Measurements from ENCODE around the gene CAMK1G.

Gene CAMK1G

DNA sequence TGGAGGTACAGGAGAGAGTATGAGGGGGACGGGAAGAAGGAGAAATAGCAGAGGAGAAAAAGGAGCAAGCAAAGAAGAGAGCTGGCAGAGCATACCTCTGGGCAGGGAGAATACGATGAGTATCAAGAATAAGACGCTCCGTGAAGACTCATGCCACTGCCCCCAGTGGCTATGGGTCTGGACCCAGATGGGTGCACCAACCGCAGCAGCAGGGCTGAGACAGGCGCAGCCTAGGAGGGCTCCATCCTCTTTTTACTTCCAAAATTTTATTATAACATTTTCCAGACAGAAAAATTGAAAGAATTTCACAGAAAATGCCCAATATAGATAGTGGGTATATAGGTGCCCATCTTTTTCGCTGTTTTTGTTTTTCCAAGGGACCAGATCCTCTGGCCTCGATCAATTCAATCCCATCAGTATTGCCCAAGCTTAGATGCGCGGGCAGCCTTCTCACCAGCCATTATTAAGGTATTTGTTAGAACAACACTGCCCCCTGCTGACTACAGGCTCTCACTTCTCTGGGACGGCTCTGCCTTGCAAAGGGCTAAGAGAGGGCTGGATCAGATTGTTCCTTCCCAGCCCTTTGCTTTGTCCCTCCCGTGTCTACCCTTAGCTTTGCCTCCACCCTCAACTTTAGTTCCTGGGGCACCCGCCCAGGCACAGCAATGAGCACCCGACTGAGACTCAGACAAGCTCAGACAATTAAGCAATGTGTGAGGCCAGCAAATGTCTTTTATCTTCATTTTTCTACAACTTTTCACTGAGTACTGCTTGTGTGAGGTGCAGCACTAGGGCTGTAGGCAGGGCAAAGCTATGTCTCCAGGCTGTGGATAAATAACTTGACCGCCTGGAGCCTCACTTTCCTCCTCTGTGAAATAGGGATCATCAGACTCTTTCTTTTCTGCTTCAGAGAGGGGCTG is 17.5 kb upstream of the CAMK1G start:
- peak; percentile 66 to 74 for DNase-seq

DNA sequence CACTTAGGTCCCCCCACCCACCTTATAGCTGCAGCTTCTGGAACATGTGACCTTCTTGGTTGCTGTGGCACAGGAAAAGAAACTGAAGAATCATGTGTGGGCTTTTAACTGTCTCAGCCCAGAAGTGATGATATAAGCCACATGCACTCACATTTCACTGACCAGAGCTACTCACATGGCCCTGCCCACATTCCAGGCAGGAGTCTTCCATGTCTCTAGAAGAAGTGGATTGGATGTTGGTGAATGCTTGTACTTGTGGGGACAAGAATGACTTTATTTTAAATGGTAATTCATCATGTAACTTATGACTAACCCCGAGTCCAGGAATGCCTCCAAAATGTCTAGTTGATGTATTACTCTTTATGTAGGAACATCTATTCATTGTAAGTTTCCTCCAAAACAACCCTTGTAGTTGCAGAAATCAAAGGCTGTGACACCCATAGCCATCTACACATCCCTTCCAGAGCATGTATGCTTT is 15.8 kb upstream of the CAMK1G start:
- no peak for DNase-seq

DNA sequence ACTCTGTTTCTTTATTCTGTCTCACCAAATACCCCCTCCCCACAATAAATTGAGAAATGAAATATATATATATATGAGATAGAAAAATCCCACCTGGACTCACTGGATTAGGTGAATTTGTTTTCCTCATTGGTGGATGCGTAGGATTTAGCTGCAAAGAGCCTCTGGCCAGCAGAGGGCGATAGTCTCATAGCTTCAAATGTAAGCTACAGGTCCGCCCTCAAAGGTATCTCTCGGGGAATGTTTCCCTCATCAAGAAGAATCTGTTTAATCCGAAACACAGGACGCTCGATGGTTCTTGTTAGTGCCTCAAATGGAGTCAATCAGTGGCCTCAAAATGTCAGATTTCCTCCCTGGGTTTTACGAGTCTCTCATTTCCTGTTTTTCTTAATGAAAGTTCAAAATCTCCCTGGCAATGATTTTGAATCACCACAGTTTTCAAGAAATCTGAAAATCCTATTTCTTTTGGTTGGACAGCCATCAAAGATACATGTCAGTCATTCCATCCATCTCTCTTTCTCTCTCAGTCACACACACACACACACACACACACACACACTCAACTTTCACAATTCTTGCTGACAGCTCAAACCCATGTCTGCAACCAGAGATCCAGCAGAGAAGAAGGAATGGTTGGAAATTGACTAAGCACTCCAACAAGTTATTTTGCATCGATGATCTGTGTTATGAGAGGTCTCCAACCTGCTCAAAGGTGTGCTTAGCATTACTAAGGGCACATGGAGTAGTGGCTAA is 13.9 kb upstream of the CAMK1G start:
- DNase-seq: peak; percentile 61 to 73

DNA sequence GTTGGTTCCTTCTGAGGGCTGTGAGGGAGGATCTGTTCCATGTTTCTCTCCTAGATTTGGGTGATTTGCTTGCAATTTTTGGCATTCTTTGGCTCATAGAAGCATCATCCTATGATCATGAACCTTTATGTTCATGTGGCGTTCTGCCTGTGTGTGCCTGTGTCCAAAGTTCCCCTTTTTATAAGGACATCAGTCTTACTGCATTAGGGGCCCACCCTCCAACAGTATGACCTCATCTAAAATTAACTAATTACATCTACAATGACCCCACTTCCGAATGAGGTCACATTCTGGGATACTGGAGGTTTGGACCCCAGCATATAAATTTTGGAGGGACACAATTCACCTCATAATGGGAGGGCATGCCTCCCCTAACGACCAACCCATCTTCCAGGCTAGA is 12.8 kb upstream of the CAMK1G start:
- DNase-seq: no peak

DNA sequence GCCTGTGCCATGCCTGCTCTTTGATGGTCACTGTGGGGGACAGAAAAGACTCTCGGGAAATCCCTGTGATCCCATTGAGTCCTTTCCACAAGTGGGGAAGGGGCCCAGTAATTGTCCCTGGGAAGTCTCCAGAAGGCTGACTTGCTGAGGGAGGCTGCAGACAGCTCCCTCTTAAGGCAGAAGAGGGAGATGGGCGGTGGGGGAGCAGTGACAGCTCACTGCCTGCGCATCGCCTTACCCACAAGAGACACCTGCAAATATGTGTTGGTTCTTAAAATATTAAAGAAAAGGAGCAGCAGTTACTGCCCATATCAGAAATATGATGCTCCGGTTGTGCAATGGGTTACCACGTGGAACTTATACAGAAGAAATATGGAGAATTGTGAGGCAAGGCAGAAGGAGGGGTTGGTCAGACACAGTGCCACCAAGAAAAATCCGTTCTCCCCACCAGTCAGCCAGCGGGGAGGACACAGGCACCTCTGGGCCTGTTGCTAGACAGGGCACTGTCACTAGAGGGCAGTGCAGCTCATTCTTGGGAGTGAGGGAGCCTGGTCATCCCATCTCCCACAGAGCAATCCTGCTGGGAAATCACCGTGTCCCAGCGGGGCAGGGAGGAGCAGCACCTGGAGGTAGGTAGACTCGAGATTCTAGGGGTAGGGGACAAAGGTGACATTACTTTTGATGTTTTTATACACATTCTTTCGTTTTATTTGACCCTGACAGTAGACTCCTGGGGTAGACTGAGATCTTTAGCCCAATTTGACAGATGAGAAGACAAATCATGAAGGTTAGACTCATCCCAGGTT is 6.9 kb upstream of the CAMK1G start:
- DNase-seq: peak; percentile 60 to 70

DNA sequence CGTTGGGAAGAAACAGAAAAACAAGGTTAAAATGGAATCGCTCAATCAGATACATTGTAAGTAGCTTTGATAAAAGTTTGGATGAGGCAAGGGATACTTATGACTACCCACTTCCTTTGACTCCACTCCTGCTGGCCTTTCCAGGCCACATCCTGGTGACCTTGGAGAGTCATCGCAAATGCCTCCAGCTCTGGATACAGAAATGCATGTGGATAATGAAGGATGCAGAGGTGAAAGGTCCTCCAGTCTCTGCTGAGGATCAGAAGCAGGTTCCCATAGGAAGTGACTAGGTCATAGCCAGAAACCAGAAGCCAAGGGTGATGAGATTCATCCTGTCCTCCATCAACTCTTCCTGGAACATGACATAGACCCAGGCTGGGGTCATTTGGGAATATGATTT is 6.2 kb upstream of the CAMK1G start:
- no peak for DNase-seq

DNA sequence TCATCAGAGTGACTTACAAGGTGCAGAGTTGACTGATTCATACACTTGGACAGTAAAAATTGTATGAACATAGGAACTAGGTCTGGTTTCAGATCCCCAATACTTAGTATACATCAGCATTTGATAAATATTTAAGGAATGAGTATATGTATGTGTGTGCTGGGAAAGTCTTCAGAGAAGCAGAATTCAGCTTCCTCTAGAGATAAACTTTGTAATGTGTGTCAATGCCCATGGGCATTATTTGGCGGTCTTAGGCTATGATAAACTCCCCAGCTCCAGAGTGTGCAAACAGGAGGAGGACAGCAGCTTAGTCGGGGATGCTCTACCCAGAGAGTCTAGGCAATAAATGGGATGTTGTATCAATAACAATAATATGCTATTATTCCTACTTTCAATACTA is 2.9 kb upstream of the CAMK1G start:
- no peak for DNase-seq

DNA sequence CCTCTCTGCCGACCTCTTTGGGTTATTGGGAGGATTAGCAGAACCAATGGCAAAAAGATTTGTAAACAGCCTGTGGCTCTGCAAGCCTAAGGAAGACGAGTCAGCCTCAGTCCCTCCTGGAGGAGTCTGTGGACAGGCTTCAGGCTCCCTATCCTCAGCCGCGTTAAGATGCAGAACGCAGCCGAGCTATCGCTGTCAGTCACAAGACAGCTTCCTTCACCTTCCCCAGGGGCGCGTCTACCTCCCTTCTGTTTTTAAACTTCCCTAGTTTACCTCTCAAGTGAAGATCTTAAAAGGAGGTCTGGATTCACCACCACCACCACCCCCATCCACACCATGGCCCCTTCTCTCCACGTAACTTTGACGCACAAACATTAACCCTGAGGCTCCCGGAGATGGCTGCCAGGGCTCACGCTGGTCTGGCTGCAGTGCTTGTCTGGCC is 738 bp downstream of the CAMK1G start:
- no peak for DNase-seq

DNA sequence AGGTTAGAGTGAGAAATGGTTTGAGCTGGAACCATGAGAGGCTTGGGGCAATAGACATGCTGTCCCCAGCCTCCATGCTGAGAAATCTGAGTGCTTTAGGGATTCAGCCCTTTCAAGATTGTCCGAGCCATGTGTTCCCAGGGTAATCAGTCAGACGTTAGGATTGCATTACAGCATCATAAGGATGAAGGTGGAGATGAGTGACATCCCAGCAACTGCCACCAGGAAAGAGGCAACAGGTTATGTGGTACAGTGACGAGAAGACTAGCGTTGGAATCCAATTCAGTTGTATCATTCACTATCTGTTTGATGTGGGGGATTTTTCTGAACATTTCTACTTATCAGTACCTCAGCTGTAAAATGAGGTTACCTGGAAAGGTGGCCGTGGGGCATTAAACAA is 1.7 kb downstream of the CAMK1G start:
- no peak for DNase-seq

DNA sequence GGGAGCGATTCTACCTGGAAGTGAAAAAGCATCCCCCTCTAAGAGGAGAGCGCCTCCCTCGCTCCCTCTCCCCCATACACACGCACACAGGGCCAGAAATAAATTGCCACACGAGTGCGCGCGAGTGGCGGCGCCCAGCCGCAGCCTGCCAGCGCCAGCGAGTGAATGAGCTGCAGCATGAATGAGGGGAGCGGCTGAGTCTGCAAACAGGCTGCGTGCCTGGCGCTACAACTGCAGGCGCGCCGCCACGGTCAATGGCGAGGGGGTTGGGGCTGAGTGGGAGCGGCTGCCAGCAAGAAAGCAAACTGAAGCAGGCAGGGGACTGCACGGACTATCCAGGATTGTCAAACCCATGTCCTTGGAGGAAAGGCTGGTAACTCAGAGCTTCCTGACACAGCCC is 2.2 kb downstream of the CAMK1G start:
- DNase-seq: no peak

DNA sequence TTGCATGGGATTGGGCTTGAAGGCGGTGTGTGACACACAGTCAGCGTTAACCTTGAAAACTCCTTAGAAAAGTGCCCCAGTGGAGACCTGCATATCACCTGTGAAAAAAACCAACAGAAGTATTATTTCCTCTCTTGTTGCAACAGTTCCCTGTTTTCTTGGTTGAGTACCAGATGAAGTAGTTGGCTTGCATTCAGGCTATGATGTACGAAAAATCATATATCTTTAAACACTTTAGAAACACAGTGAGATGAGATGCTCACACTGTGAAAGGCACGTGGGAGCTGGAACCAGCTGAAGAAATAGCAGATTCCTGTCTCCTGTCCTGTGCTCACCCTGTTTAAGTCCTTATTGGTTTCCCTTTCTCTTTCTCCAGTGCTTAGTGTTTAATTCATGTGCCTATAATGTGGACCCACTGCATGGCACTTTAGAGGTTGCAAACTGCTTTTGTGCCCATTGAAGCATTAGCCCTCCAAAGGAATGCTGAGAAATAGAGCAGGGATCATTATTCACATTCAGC is 2.8 kb downstream of the CAMK1G start:
- no peak for DNase-seq

DNA sequence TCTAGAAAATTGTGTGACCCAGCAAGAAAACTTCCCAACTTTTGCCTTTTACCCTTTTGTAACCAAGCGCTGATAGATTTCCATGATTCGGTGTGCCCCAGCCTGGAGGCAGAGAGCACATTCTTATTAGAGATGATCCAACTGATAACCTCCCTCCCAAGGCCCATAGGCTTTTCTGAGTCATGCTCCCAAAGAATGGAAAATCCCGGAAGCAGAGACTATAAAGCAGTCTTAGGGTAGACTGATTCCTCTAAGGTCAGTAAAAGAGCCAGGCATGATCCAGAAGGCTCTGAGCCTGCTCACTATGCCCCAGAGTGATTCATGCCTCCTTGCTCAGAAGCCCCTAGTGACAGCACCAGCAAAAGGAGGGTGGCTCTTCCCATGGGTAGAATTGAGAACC is 4.3 kb downstream of the CAMK1G start:
- DNase-seq: no peak

DNA sequence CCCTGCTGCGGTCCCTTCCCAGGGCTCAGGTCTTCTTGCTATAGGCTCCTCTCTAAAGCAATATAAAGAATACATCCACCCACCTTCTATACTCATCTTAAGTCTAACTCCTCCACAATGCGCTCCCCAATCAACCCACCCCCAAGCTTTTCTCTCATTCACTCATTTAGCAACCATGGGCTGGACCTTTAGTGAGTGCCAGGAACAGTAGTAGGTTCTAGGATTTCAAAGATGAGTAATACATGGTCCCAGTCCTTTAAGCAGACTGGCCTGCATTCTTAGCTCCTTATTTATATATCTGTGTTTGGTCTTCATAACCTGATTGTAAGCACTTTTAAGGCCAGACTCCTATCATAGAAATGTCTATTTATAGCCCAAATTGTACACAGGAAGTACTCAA is 5.9 kb downstream of the CAMK1G start:
- DNase-seq: no peak

DNA sequence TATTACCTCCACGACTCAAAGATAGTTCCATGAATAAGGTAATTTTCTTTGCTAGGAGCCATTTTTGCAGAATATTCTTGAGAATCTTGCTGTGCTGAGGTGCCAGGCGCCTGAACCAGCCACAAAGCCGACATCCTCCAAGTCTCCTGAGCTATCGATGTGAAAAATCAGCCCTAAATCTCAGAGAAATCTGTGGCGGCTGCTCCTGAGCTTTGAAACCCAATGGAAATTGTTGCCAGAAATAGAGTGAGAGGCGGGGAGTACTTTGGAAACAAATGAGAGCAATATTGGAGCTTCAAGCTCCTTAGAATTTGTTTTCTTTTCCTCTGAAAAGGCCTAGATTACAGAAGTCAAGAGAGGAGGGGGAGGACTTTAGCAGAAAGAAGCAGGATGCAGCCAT is 6.3 kb downstream of the CAMK1G start:
- DNase-seq: no peak

DNA sequence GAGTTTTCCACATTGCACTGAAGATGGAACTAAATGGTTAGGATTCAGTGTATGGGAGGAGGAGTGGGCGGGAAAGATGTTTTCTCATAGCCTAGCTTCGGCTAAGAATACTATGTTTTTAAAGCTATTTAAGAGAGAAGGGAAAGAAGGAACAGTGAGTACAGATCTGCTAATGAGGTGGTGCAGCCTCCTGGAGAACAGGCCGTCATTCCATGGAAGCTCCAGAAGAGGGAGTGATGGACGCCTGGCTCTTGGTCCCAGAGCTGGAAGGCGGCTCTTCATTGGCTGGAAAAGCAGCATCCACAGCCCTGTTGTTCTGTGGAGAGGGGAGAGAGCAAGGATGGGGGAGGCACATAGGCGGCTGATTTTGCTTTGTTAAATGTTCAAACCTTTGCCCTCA is 6.9 kb downstream of the CAMK1G start:
- DNase-seq: no peak

DNA sequence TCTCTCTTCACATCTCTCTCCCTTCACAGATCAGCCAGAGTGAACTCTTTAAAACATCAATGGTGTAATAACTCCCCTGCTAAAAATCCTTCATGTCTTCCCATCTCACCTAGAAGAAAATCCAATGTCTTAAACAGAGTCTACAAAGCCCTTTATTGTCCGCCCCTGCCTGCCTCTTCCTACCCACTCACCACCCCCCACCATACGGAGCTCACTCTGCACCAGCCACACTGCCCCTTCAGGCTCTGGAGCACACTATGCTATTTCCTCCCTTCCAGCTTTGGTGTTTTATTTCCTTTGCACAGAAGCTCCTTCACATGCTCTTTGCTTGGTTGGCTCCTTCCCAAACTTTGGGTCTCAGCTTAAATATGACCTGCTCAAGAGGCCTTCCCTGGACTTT is 10.2 kb downstream of the CAMK1G start:
- no peak for DNase-seq

DNA sequence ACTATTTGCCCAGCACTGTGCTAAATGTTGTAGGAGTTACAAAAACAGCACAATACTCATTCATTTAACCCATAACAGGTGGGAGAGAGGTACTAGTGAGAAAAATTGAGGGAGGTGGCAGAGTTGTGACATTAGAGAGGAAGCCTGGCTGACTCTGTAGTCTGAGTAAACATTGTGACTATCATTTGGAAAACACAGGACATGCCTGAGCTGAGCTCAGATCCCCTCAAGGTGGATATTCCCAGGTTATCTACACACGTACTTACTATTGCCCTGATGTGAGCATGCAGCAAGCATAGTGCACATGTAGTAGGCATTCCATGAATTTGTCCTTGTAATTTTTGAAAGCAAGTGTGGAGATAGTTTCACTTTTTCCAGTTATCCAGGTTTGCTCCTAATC is 10.9 kb downstream of the CAMK1G start:
- DNase-seq: no peak

DNA sequence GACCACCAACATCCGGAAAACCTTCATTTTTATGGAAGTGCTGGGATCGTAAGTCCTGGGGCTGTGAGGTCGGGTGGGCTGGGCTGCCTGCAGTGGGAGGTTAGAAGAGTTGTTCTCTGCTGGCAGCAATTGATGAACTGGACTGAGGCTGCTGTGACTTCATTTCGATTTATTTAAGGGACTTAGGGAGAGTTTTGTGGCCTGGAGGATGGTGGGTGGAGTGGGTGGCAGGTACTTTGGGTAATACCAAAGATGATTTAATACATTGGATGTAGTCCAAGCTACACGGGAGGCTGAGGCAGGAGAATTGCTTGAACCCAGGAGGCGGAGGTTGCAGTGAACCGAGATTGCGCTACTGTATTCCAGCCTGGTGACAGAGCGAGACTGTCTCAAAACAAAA is 11.5 kb downstream of the CAMK1G start:
- DNase-seq: no peak

DNA sequence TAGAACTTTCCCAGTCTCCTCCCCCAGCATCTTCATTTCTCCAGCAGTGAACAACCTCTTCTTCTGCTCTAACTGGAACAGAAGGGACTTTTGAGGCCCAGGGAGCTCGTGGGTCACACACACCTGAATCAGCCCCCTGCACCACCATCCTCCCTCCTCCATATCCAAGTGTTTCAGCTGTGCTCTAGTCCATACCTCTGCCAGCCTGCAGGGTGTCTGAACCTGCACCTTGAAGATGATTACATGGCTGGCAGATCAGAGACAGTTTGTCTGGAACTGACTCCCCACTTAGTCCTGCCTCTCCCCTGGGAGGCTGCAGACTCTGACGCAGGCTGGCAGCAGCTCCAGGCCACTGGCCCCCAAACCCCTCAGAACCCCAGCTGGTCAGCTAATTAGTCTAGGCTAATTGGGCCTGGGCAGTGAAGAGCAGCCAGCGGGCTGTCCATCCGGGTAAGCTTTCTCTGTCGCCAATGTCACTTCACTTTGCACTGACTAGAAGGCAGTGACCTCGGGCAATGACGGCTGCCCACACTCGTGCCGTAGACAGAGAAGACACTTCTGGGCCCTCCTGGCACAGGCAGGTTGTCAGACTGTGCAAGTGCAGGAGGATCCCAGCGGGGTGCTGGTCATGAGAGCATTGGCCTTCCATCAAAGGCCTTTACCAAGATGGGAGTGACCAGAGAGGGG is 12.2 kb downstream of the CAMK1G start:
- no peak for DNase-seq

DNA sequence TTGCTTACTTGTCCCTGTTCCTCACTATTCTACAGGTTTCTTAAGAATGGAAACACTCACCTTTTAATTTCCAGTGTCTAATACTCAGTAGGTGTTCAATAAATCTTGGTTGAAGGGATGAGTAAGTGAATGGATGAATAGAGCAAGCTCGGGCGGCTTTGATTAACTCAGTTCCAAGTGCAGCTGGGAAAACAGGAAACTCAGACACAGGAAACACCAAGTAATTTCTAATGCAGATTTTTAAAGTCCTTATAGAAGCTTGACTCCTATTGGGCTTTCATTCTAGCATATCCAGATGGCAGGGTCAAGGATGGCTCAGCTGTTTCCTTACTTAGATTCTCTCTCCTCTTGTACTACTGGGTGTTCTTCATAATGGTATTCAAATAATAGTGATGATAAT is 14.0 kb downstream of the CAMK1G start:
- DNase-seq: no peak

DNA sequence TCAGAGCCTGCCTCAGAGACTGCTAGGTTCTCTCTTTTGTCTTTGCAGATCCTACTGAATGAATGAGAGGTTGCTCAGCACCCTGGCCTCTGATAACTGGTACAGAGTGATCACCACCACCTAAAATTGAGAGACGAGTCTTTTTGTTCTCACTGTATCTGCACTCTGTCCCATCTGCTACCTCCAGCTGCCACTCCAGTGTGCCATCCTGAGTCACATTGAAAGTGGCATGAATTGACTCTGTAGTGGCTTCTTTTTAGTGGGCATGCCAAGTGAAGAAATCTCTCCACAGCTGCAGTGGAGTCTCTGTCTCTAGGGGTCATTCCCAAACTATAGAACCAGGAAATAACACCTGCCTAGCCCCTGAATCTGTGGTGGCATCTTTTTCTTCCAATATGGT is 14.7 kb downstream of the CAMK1G start:
- DNase-seq: no peak

DNA sequence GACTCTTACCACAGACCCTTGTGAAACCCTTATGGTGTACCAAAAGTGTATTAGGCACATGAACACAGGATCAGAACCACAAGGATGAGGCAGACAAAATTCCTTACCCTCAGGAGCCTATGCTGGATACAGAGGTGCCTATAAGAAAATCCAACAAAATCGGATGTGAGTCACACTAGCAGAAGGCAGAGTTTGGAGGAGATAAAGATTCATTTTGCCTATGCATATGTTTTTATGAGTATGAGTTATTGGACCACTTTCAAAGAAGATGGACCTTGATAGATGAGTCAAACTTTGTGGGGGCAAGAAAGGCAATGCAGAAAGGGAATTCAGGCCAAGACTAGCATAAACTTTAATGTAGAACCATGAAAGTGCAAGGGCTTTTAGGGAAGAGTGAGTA is 17.0 kb downstream of the CAMK1G start:
- DNase-seq: no peak

All from CD4-positive, alpha-beta T cell treated with Interleukin-1 beta for 1 hour (primary cell).